HL-60/S4 treated with retinoic acid at 250 ng/mL for 4 days and 3 days (cell line): ENCODE measurements around the gene RP2.

Source experiments
- in situ Hi-C: fragments of 300-500 bp; cut with MboI; formaldehyde crosslinking; loops from 2 replicates; pipeline ENCODE4 v1.7.0; 2022; ENCODE audit warnings: low sequenced_read_pairs

Gene RP2

DNA sequence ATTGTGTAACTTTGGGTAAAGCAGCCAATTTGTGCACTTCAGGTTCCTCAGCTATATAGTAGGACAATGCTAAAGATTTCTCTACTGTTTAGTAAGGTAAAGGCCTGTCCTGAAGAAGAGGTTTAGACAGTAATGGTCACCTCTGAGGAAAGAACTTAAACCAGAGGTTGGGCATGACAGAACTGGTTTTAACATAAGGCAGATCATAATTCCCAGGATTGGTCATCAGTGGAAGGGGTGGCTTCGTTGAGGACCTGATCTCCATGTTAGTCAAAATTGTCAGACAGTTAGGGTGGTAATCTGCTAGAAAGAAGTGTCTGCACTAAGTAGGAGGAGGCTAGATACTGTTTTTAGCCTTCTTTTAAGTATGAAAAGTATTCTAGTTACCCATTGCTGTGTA, 4.1 kb downstream of the RP2 start:
- in situ Hi-C loops, result no loop called here

DNA sequence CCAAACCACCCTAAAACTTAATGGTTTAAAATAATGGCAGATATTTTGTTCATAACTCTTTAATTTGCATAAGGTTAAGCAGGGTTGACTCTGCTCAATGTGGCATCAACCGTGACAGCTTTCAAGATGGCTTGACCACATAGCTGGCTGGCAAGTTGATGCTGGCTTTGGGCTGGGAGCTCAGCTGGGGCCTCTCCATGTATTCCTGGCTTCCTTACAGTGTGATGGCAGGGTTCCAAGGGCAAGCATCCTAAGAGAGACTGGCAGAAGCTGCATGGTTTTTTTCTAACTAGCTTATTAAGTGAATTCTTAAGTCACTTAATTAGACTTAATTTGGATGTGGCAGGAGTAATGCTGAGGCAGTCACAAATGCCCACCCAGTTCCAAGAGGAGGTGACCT, 4.5 kb downstream of the RP2 start:
- in situ Hi-C loops, result no loop called here

DNA sequence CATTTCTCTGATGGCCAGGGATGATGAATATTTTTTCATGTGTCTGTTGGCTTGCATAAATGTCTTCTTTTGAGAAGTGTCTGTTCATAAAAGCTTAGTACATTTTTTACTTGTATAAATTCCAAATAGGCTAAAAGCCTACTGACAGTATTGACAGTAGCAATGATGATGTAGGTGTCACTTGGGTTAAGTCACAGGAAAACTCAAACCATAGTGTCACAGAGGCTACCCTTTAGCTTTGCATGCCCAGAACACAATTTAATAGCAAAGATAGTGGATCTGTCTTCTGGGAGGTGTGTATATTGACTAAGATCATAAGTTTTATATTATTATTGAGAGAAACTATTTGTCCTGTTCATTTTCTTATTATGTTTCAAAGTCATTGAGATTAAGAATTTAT, 8.1 kb downstream of the RP2 start:
- in situ Hi-C loops, result no loop called here

DNA sequence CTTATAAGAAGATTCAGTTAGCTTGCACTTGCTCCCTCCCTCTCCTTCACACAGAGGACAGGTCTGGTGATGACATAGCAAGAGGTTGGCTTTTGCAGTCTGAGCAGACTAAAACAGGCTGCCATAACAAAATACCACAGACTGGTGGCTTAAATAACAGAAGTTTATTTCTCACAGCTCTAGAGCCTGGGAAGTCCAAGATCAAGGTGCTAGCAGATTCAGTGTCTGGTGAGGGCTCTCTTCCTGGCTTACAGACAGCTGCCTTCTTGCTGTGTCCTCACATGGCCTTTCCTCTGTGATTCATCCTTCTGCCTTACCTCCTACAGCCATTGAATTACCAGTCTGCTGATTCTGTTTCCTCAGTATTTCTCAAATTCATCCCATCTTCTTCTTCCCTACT, 13.1 kb downstream of the RP2 start:
- in situ Hi-C loops, result no loop called here

DNA sequence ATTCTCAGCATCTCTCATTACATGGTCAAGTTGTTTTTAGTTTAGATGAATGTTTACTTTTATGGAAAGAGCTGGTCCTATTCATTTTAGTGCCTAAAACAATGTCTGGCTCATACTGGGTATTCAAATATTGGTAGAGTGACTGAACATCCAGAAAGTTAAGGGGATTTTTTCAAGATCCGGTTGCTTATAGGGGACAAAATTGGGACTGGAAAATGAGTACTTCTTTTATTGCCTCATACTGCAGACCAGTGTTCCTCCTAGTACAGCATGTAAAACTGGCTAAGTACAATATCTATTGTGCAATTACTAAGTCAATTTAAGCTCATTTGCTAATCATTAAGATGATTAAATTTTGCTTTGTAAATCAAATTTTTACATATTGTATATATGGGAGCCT, 13.9 kb downstream of the RP2 start:
- in situ Hi-C loops, result no loop called here

DNA sequence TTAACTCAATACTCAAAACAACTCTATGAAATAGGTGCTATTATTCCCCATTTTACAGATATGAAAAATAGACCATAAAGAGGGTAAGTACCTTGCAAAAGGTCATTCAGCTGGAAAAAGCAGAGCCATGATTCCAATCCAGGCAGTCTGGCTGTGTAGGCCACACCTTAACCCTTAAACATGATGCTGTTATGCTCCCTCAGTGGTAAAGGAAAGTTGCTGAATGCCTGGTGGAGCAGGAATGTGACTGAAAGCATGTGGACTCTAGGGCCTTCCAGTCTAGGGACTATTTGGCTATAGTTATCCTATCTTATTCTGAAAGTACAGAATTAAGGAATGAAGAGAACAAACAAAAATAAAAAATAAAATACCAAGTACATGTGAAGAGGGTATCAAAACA, 19.6 kb downstream of the RP2 start:
- in situ Hi-C loops, result no loop called here

DNA sequence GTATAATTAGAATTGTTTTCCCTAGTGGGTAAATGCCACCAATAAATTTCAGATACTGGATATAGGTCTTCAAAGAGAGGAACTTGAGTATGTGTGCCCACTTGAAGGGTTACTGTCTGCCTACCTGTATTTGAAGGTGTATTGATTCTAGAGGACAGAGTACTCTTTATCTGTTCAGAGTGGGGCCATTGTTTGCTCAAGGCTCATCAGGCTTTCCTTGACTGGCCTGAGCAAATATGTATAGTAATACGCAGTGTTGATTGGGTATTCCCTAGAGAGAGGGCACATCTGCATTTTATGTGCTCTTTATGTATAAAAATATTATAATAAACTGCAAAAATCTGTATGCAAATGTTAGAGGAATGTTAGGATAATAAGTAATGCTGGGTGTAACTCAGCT, 23.7 kb downstream of the RP2 start:
- in situ Hi-C loops, result no loop called here

DNA sequence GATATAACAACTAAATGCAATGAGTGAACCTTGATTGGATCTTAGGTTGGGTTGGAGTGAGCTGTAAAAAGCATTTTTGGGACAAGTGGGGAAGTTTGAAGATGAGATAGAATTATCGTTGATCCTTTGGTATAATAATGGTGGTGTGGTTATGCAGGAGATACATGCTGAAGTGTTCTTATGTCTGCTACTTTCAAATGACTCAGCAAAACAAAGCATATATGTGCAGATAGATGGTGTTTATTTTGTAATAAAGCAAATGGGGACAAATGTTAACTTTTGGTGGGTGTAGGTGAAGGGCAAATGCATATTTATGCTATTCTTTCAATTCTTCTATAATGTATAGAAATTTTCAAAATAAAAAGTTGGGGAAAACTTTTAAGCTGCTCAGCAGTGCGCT, 26.2 kb downstream of the RP2 start:
- in situ Hi-C loops, result no loop called here

DNA sequence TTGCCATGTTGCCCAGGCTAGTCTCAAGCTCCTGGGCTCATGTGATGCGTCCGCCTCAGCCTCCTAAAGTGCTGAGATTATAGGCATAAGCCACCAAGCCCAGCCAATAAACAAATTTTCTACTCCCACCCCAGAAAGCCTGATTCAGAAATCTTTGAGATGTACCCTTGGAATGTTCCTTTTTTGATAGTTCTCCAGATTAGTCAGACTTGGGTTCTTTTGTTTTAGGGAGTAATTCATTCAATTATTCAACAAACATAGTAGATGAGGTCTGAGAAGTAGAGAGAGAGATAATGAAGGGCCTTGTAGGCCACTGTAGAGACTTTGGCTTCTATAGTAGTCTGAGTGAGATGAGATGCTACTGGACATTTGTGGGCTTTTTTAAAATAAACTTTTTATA, 27.8 kb downstream of the RP2 start:
- in situ Hi-C loops, result no loop called here

DNA sequence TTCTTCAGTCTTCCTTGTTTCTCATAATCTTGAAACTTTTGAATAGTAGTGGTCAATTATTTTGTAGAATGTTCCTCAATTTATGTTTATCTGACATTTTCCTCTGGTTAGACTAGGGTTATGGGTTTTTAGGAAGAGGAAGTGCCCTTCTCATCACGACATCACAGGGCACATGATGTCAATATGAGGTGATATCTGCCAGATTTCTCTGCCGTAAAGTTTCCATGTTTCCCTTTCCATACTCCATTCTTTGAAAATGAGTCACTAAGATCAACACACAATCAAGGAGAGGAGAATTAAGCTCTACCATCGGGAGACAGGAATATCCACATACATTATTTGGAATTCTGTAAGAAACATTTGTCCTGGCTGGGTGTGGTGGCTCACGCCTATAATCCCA, 28.4 kb downstream of the RP2 start:
- in situ Hi-C loops, result no loop called here

DNA sequence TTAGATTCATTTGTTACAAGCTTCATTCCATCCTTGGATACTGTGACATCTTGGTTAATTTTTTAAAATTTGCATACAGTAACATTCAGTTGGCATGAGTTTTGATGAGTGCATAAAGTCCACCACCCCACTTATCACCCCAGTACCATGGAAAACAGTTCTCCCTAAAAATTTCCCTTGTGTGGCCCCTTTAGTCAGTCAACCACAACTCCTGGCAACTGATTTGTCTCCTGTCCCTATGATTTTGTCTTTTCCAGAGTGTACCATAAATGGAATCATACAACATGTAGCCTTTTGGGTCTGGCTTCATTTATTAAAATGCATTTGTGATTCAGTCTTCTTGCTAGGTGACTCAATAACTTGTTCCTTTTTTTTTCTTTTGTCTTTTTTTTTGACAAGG, 29.9 kb downstream of the RP2 start:
- in situ Hi-C loops, result no loop called here

DNA sequence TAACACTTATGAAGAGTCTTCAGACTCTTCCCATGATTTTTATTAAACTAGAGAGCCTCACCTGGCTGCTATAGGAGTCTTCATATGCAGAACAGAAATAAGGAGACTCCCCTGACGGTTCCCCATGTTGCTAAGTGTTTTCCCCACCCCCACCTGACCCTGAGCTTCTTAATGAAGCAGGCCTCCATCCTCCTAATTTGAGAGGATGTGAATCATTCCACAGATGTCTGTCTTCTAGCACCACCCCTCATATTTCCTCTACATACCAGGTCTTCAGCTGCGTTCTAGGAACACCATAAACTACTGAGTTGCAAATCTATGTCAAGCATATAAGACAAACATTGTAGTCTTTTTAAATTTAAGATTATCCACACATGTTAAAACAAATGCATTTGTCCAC, 36.9 kb downstream of the RP2 start:
- in situ Hi-C loops, result no loop called here

DNA sequence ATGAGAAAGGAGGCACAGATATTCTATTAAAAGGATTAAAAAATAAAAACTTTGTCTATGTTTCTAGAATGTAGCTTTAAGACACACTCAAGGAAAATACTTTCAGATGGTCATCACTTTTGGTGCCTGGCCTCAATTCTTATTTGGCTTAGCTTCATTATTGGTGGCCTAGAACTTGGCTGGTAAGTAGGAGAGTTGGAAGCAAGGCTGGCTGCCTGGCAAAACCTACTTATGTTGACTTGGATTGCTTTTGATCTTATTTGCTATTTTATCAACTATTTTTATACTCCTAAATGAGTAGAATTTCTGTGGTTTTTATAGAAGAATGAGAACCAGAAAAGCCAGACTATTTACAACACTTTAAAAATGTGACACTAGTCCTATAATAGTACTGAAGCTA, 40.1 kb downstream of the RP2 start:
- in situ Hi-C loops, result no loop called here

DNA sequence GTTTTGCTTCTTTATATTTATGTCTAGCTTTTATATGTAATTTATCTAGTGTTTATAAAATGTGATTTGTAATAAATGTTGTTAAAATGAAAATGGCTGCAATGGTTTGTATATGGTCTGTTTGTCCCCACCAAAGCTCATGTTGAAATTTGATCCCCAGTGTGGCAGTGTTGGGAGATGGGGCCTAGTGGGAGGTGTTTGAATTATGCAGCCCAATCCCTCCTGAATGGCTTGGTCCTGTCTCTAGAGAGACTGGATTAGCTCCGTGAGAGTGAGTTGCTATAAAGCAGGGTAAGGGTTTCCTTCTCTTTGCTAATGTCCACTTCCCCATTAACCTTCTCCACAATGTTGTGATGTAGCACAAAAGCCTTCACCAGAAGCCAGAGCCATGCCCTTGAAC, 45.4 kb downstream of the RP2 start:
- in situ Hi-C loops, result no loop called here

DNA sequence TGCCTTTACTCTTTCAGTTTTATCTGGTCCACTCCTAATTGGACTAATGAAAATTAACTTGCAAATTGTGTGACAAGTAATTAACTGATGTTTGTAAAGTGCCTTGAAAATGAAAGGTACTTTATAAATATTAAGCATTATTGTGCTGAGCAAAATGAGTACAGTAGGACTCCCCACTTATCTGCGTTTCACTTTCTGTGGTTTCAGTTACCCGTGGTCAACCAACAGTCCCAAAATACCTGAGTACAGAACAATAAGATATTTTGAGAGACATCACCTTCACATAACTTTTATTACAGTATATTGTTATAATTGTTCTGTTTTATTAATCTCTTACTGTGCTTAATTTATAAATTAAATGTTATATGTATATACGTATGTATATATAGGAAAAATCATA, 48.0 kb downstream of the RP2 start:
- in situ Hi-C loops, result no loop called here

DNA sequence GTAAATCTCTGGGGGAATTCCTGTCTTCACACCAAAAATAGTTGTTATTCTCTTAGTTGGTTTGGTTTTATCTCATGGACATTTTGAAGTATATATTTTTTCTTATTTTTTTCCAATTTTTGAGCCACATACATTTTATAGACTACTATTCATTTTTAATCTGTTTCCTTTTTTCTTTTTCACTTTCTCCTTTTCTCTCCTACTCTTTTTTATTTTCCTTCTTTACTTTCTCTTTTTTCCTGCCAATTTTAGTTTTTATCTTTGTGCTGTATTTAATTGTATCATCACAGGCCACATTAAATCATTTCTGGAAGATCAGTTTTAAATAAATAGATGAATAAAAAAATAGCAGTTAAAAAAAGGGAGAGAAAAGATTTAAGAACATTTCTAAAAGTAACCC, 61.4 kb downstream of the RP2 start:
- in situ Hi-C loops, result no loop called here

DNA sequence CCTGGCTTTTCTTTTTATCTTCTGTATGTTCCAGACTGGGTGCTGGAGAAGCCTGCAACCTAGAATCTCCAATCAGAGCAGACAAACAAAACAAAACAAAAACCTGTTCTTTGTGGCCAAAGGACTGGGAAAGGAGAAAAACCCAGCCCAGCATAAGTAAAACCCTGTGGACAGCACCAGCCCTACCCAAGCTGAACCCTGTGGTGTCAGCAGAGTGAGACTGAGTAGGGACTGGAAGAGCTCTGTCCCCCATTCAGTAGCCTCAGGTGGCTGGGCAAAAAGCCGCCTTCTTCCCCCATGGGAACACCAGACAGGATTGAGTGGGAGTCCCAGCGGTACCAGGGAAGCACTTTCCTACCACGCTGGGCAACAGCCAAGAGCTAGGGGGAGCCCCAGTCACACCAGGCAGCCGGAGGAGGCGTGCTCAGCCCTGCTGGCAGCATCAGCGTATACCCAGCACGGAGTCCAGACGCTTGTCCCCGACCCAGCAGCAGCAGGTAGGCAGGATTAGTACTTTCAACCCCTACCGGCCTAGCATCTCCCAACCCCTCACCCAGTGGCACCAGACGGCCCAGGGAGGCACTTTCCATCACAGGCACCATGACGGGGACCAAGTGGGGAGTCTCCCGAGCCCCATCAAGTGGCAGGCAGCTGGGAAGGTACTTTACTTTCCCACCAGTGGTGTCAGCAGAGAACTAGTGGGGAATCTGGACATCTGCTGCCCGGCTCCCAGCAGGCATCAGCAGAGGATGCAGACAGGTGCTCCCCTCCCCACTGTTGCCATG, 66.8 kb downstream of the RP2 start:
- in situ Hi-C loops, result no loop called here

DNA sequence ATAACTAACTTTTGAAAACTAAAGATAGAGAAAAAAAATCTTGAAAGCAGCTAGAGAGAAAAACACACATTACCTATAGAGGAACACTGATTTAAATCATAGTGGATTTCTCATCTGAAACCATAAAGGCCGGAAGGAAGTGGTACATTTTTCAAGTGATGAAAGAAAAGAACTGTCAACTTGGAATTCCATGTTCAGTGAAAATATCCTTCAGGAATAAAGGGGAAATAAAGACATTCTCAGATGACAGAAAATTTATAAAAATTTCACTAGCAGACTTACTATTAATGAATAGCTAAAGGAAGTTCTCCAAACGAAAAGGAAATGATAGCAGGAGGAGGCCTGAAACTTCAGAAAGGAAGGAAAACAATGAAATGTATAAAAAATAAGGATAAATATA, 67.8 kb downstream of the RP2 start:
- in situ Hi-C loops, result no loop called here

DNA sequence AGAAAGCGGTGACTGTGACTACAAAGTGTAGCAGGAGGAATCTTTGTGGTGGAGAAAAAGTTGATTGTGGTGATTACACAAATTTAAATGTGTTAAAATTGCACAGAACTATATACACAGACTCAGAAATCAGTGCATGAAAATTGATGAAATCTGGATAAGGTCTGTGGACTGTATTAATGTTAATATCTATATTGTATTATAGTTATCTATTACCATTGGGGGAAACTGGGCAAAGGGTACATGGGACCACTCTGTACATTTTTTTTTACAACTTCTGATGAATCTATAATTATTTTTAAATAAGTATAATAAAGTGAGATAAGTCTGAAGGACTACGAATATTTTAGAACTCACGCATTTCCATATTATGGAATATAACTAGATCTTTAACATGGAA, 73.6 kb downstream of the RP2 start:
- in situ Hi-C loops, result no loop called here

DNA sequence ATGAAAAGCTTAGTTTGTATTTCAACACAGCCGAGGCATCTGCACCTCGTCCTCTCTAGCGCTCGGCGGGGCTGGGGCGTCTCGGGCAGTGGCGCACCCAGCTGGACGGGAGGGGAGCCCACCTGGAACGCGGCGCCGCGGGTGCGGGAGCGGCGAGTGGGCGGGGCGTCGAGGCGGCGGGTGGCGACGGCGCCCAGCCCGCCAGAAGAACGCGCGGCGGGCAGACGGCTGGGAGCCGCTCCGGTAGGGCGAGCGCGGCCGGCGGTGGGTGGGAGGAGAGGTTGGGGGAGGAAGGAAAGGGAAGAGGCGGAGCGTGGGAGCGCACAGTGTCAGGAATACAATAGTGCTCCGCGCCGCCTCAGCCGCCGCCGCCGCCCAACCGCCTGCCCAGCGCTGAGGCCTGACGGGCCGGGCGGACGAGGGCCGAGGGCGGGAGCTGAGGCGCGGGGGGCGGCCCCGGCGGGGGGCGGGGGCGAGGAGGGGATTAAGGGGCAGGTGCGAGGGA, 75.3 kb downstream of the RP2 start, which contains the start of gene JADE3:
JADE3 (plus strand) TSS at position 324 of the 505 bp plus-strand sequence. CDS start 72,474 bp downstream, outside the sequence.
- in situ Hi-C loops, result no loop called here

DNA sequence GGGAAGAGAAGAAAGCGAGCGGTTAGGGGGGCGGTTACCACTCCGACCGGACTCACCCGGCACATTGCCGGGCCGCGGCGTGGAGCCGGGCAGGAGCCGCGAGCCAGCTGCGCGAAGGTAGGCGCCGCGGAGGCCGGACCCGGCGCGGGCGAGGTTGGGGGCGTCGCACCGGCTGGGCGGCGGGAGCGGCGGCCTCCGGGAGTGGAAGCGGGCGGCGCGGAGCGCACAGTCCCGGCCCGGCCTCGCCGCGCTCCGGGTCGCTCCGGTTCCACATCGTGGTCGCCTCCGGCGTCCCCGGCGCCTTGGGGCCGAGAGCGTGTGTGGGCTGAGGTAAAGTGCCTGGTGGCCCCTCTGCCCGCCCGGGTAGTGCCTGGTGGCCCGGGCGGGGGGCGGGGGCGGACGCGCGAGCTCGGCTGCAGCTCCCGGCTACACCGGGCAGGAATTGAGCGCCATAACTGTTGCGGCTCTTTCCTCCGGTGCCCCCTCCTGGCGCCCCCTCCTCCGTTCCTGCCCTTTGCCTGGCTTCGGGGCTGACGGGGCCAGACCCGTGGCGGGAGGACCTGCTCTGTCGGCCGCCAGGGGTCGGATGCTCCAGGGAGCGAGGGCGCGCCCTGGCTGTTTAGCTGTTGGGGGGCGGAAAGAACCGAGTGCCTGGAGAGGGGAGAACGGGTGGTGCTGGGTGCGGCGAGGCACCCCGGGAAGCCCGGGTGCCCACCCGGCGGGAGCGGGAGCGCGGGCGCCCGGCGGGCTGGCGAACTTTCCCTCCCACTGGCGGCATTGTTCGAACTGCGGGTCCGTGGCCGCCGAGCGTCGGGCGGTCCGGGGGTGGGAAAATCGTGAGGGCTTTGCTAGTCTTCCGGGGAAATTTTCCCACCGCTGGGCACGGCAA, 76.0 kb downstream of the RP2 start:
- in situ Hi-C loops, result no loop called here

DNA sequence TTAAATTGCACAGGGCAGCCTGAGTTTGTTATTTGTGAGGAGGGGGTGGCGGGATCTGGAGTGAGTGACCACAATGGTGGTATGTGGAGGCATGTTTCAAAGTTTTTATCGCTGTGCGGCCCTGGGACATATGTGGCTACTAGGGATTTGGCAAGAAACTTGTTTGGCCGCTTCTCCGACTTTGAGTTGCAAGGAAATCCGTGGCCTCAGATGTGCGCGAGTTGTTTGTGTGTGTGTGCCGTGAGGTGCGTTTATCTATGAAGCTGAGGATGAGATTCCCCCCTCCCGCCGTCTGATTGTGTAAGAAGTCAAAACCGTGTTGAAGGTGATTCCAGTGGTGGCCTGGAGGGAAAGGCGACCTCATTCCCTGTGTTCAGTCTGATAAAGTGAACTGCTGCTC, 76.8 kb downstream of the RP2 start:
- in situ Hi-C loops, result no loop called here
